ENCODE results near the gene RBBP6.
"Not testable (repeated sequence)": the region's sequence is repeated elsewhere in the genome, so short reads cannot be mapped to it uniquely, and the experiment has no call there.

The RBBP6 gene

DNA sequence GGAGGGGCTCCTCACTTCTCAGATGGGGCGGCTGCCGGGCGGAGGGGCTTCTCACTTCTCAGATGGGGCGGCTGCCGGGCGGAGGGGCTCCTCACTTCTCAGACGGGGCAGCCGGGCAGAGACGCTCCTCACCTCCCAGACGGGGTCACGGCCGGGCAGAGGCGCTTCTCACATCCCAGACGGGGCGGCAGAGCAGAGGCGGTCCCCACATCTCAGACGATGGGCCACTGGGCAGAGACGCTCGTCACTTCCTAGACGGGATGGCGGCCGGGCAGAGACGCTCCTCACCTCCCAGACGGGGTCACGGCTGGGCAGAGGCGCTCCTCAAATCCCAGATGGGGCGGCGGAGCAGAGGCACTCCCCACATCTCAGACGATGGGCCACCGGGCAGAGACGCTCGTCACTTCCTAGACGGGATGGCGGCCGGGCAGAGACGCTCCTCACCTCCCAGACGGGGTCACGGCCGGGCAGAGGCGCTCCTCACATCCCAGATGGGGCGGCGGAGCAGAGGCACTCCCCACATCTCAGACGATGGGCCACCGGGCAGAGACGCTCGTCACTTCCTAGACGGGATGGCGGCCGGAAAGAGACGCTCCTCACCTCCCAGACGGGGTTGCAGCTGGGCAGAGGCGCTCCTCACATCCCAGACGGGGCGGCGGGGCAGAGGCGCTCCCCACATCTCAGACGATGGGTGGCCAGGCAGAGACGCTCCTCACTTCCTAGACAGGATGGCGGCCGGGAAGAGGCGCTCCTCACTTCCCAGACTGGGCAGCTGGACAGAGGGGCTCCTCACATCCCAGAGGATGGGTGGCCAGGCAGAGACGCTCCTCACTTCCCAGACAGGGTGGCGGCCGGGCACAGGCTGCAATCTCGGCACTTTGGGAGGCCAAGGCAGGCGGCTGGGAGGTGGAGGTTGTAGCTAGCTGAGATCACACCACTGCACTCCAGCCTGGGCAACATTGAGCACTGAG, 35.4 kb downstream of the RBBP6 start:
- H3K9me3 Mint-ChIP-seq = peaks cover 14% of the 10 kb centered on the region

DNA sequence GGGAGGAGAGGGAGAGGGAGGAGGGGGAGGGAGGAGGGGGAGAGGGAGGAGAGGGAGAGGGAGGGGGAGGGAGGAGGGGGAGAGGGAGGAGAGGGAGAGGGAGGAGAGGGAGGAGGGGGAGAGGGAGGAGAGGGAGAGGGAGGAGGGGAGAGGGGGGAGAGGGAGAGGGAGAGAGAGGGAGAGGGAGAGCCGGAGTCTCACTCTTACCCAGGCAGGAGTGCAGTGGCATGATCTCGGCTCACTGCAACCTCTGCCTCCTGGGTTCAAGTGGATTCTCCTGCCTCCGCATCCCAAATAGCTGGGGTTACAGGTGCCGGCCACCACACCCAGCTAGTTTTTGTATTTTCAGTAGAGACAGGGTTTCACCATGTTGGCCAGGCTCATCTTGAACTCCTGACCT, 36.4 kb downstream of the RBBP6 start:
- not testable (repeated sequence) for H3K27me3 Mint-ChIP-seq, H3K4me1 Mint-ChIP-seq, H3K27ac Mint-ChIP-seq, H3K4me3 Mint-ChIP-seq, H3K9me3 Mint-ChIP-seq
- peaks cover 18% of the 10 kb centered on the region for H3K36me3 Mint-ChIP-seq

More for the DNA sequence above, 35.4 kb downstream of the RBBP6 start:
- not testable (repeated sequence) for H3K4me1 Mint-ChIP-seq, H3K27ac Mint-ChIP-seq, H3K27me3 Mint-ChIP-seq, H3K4me3 Mint-ChIP-seq
- peaks cover 26% of the 10 kb centered on the region for H3K36me3 Mint-ChIP-seq

DNA sequence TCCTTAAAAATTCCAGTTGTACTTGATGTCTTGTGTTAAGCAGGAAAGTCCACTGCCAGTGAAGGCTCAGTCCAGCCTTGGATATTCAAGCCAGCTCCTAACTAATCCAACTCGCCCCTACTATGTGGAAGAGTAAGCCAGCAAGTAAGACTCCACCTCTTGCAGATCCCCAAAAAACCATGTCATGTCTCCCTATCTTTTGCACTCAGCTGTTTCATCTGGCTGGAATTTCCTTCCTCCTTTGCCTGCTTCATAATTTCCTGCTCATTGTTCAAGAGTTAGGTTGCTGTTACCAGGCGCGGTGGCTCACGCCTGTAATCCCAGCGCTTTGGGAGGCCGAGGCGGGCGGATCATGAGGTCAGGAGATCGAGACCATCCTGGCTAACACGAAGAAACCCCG, 37.8 kb downstream of the RBBP6 start:
- H3K4me1 Mint-ChIP-seq = no peaks in the 10 kb centered on the region
- H3K27me3 Mint-ChIP-seq = no peaks in the 10 kb centered on the region
- H3K36me3 Mint-ChIP-seq = peaks cover 4% of the 10 kb centered on the region
- peaks cover 3% of the 10 kb centered on the region for H3K9me3 Mint-ChIP-seq
- H3K4me3 Mint-ChIP-seq = no peak overlapping the region
- no peak overlapping the region for H3K27ac Mint-ChIP-seq

DNA sequence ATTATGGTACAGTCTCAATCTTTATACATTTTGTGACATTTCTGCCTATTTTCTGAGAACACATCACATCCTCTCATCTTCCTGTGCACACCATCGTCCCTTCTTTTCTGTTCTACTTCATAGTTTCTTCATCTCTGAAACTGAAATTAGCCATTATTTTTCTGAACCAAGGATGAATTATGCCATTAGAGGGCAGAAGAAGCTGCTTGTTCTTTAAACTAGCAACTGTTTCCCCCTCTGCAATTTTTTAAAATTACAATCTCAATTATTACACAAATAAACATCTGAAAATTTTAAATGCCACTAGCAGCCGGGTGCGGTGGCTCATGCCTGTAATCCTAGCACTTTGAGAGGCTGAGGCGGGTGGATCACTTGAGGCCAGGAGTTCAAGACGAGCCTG, 41.3 kb downstream of the RBBP6 start:
- Mint-ChIP-seq H3K36me3 (no peaks in the 10 kb centered on the region), H3K4me3 (no peak overlapping the region), H3K27me3 (peaks cover 1% of the 10 kb centered on the region), H3K9me3 (no peaks in the 10 kb centered on the region), H3K4me1 (no peaks in the 10 kb centered on the region), H3K27ac (no peak overlapping the region)

DNA sequence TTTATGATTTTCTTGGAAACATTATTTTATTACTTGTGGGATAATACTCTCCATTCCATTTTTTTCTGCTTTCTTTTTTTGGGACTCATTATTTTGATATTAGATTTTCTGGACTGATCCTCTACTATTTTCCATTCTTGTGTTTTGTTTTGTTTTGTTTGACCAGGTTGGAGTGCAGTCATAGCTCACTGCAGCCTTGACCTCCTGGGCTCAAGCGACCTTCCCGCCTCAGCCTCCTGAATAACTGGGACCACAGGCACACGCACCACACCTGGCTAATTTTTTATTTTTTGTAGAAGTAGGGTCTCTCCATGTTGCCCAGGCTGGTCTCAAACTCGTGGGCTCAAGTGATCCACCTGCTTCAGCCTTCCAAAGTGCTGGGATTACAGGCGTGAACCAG, 44.1 kb downstream of the RBBP6 start:
- no peak overlapping the region for H3K4me3 Mint-ChIP-seq
- no peak overlapping the region for H3K27ac Mint-ChIP-seq
- H3K27me3 Mint-ChIP-seq = peaks cover 4% of the 10 kb centered on the region
- no peaks in the 10 kb centered on the region for H3K36me3 Mint-ChIP-seq
- no peaks in the 10 kb centered on the region for H3K9me3 Mint-ChIP-seq
- no peaks in the 10 kb centered on the region for H3K4me1 Mint-ChIP-seq

DNA sequence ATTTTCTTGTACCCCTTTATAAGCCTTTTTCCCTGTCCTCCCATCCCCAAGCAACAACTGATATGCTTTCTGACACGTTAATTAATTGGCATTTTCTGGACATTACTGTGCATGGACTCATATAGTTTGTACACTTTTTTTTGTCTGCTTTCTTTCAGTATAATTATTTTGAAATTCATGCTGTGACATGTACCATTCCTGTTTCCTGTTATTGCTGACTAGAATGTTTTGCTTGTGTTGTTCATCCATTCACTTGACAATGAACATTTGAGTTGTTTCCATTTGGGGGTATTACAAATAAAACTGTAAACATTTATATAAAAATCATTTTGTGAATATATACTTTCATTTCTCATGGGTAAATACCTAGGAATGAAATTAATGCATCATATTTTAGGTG, 50.6 kb downstream of the RBBP6 start:
- Mint-ChIP-seq H3K4me3 (no peak overlapping the region), H3K4me1 (no peaks in the 10 kb centered on the region), H3K27ac (no peak overlapping the region), H3K36me3 (no peaks in the 10 kb centered on the region), H3K27me3 (peaks cover 4% of the 10 kb centered on the region), H3K9me3 (no peaks in the 10 kb centered on the region)

DNA sequence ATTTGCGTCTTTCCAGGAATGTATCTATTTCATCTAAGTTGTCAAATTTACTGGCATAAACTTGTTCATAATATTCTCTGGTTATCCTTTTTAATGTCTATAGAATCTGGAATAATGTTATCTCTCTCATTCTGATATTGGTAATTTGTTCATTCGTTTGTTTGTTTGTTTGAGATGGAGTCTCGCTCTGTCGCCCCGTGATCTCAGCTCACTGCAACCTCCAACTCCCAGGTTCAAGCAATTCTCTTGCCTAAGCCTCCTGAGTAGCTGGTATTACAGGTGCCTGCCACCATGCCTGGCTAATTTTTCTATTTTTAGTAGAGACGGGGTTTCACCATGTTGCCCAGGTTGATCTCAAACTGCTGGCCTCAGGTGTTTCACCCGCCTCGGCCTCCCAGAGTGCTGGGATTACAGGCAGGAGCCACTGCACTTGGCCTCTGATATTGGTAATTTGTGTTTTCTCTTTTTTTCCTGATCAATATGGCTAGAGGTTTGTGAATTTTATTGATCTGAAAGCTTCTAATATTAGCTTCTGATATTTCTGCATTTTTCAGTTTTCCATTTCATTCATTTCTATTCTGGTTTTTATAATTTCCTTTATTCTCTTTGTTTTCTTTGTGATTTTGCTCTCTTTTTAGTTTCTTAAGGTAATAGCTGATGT, 59.5 kb downstream of the RBBP6 start:
- H3K9me3 Mint-ChIP-seq = no peaks in the 10 kb centered on the region
- H3K36me3 Mint-ChIP-seq = no peaks in the 10 kb centered on the region
- H3K27ac Mint-ChIP-seq = no peak overlapping the region
- H3K4me3 Mint-ChIP-seq = no peak overlapping the region
- H3K27me3 Mint-ChIP-seq = peaks cover 9% of the 10 kb centered on the region
- no peaks in the 10 kb centered on the region for H3K4me1 Mint-ChIP-seq

DNA sequence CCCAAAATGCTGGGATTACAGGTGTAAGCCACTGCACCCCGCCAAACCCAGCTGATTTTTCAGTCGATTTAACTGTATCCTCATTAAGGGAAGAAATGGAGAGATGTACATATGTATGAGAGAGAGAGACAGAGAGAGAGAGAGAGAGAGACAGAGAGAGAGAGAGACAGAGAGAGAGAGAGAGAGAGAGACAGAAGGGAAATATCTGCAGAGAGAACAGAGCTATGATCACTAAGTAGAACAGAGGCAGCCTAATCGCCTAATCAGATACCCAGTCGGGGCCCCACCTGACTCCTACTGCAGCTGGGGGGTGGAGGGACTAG, 70.0 kb downstream of the RBBP6 start:
- Mint-ChIP-seq H3K27ac (no peak overlapping the region), H3K4me1 (peaks cover 18% of the 10 kb centered on the region), H3K36me3 (peaks cover under 1% of the 10 kb centered on the region), H3K4me3 (peak overlapping the region; percentile 53), H3K27me3 (peaks cover 45% of the 10 kb centered on the region), H3K9me3 (peaks cover under 1% of the 10 kb centered on the region)

DNA sequence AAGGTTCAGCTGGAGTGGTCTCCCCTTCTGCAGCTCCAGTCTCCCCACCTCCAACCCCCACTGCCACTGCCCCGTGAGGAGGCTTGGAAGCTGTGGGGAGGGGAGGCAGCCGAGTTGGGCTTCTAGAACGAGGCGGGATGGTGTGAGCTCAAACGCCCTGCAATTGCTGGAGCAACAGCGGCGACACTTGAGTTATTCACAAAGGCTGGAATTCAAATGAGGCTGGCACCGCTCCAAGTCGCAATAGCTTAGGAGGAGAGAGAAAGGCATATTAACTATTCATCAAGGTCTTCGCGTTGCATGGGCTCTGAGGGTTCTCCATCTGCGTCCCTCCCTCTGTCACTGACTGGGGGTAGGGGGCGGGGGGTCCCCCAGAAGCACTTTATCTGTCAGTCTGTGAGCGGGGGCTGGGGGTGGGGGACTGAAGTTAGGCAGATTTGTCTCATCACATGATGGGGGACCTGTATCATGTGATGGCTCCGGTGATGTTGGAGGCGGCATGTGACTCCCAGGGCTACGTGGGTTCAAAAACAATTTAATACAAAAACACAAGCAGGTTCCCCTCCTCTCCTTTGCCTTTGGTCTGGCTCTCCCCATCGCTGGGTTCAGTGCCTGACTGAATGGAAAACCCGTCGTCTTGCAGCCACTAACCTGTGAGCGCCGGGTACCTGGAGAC, 70.5 kb downstream of the RBBP6 start:
- peaks cover 42% of the 10 kb centered on the region for H3K27me3 Mint-ChIP-seq
- peaks cover 18% of the 10 kb centered on the region for H3K4me1 Mint-ChIP-seq
- H3K36me3 Mint-ChIP-seq = no peaks in the 10 kb centered on the region
- H3K9me3 Mint-ChIP-seq = no peaks in the 10 kb centered on the region
- H3K4me3 Mint-ChIP-seq = peak overlapping the region; percentile 53
- no peak overlapping the region for H3K27ac Mint-ChIP-seq

DNA sequence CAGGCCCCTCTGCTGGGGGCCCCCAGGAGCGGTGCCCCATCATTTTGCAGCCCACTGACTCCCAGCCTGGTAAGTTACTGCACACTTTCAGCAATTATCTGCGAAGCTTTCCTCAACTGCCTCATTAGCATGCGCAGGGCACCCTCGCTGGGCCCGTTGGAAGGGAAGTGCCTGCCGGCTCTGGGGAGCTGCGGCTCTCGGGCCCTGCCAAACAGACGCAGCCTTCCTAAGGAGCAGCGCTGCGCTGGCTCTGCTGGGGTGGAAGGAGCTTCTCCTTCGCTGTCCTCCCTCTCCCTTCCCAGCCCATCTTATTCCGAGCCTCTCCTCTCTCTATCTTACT, 71.0 kb downstream of the RBBP6 start:
- peaks cover 18% of the 10 kb centered on the region for H3K4me1 Mint-ChIP-seq
- no peaks in the 10 kb centered on the region for H3K9me3 Mint-ChIP-seq
- H3K4me3 Mint-ChIP-seq = peak overlapping the region; percentile 53
- peaks cover 43% of the 10 kb centered on the region for H3K27me3 Mint-ChIP-seq
- no peaks in the 10 kb centered on the region for H3K36me3 Mint-ChIP-seq
- no peak overlapping the region for H3K27ac Mint-ChIP-seq

DNA sequence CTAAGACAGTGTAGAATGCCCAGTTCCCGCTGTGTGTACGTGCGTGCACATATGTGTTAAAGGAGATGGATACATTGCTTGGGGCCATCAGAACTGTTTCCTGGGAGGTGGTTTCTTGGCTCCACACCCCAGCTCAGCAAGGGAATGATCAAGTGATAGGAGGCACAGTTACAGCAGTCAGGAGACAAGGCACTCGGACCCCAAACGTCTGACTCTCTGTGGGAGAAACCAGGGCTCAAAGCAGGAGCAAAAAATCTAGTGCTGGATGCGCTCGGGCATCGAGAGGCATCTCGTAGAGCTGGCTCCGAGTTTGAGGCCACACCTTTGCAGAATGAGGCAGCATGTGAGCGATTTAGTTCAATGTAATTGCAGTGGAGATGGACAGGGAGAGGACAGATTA, 71.9 kb downstream of the RBBP6 start:
- H3K36me3 Mint-ChIP-seq = no peaks in the 10 kb centered on the region

DNA sequence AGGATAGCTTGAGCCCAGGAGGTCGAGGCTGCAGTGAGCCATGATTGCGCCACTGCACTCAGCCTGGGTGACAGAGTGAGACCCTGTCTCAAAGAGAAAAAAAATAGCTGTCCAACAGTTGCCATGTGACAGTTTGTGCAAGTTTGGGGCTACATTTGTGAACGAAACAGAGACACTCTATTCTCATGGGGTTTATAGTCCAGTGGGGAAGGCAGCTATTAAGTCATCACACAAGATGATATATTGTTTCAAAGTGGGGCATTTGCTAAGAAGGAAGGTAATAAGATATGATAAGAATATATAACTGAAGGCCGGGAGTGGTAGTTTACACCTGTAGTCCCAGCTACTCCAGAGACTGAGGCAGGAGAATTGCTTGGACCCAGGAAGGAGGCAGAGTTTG, 73.3 kb downstream of the RBBP6 start:
- Mint-ChIP-seq H3K4me3 (no peak overlapping the region), H3K36me3 (no peaks in the 10 kb centered on the region), H3K9me3 (no peaks in the 10 kb centered on the region), H3K27ac (no peak overlapping the region), H3K4me1 (peaks cover 18% of the 10 kb centered on the region), H3K27me3 (peaks cover 39% of the 10 kb centered on the region)

More for the DNA sequence above, 71.9 kb downstream of the RBBP6 start:
- peaks cover 41% of the 10 kb centered on the region for H3K27me3 Mint-ChIP-seq
- H3K4me1 Mint-ChIP-seq = peaks cover 18% of the 10 kb centered on the region
- H3K27ac Mint-ChIP-seq = no peak overlapping the region
- H3K4me3 Mint-ChIP-seq = no peak overlapping the region
- H3K9me3 Mint-ChIP-seq = no peaks in the 10 kb centered on the region

DNA sequence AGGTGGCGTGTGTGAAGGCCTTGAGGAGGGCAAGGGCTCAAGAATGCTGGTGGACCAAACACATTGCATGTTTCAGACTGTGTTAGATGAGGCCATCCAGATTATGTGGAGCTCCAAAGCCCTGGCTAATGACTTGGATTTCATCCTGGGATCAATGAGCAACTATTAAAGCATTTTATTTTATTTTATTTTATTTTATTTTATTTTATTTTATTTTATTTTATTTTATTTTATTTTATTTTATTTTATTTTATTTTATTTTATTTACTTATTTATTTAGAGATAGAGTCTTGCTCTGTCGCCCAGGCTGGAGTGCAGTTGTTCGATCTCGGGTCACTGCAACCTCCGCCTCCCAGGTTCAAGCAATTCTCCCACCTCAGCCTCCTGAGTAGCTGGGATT, 73.9 kb downstream of the RBBP6 start:
- Mint-ChIP-seq H3K4me1 (peaks cover 18% of the 10 kb centered on the region), H3K27me3 (peaks cover 34% of the 10 kb centered on the region)
- not testable (repeated sequence) for H3K36me3 Mint-ChIP-seq, H3K4me3 Mint-ChIP-seq, H3K9me3 Mint-ChIP-seq, H3K27ac Mint-ChIP-seq

DNA sequence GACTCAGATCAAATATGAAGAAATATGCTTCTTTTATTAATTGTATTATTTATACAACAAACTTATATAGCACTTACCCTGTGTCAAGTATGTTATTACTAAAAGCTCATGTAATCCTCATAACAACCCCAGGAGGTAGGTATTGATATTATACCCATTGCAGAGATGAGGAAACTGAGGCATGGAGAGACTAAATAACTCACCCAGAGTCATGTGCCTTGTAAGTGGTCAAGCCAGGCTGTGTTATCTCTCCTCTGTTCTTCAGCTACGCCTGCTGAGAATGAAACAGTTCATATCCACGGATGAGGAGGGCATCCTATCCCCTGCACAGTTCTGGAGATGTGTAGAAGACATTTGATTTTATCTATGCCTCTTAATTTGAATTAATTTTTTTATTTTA, 78.1 kb downstream of the RBBP6 start:
- Mint-ChIP-seq H3K36me3 (no peaks in the 10 kb centered on the region), H3K9me3 (no peaks in the 10 kb centered on the region), H3K27me3 (peaks cover 5% of the 10 kb centered on the region), H3K27ac (no peak overlapping the region), H3K4me3 (no peak overlapping the region), H3K4me1 (no peaks in the 10 kb centered on the region)
